GM18870 (cell line): ENCODE data around the gene AQP12A.

Source experiments
- ATAC-seq: cut with Tn5 transposase; IDR thresholded peaks from one replicate; pipeline ENCODE4 v1.9.1; 2021; ENCODE audit warnings: moderate library complexity; ENCODE audit not compliant: unreplicated experiment

Gene AQP12A

GRCh38 chr2:240707043-240707756 is 15.5 kb downstream of the AQP12A start:
- ATAC-seq = no peak

- no peak for ATAC-seq
Observed at GRCh38 chr2:240707821-240708220, 16.2 kb downstream of the AQP12A start.

- no peak for ATAC-seq
Observed at GRCh38 chr2:240708457-240708856, 16.8 kb downstream of the AQP12A start.

- ATAC-seq = no peak
Observed at GRCh38 chr2:240711296-240711695, 19.6 kb downstream of the AQP12A start.

GRCh38 chr2:240711701-240712100 is 20.0 kb downstream of the AQP12A start:
- ATAC-seq = no peak

GRCh38 chr2:240712121-240712520 is 20.5 kb downstream of the AQP12A start:
- ATAC-seq = no peak

GRCh38 chr2:240713071-240713927 is 21.6 kb downstream of the AQP12A start:
- no peak for ATAC-seq

- no peak for ATAC-seq
Observed at GRCh38 chr2:240713928-240714746, 22.5 kb downstream of the AQP12A start.

- ATAC-seq = no peak
Observed at GRCh38 chr2:240714747-240715725, 23.4 kb downstream of the AQP12A start.

- no peak for ATAC-seq
Observed at GRCh38 chr2:240716130-240716798, 24.6 kb downstream of the AQP12A start.

GRCh38 chr2:240717181-240717641 is 25.5 kb downstream of the AQP12A start:
- ATAC-seq = no peak

GRCh38 chr2:240717681-240718581 is 26.3 kb downstream of the AQP12A start:
- no peak for ATAC-seq

GRCh38 chr2:240718896-240719490 is 27.3 kb downstream of the AQP12A start:
- ATAC-seq = no peak

- ATAC-seq = no peak
Observed at GRCh38 chr2:240719676-240720545, 28.2 kb downstream of the AQP12A start.

- no peak for ATAC-seq
Observed at GRCh38 chr2:240720686-240721595, 29.3 kb downstream of the AQP12A start.

GRCh38 chr2:240721596-240722180 is 30.0 kb downstream of the AQP12A start:
- ATAC-seq = no peak
